Suprapubic skin (tissue), 4 donors: ENCODE measurements around the gene MGAT4C. TPM values are rescaled to one million over a fixed set of nuclear protein-coding genes. Genes with fewer than 3 reads are reported as not detected.

ENCODE experiments used
- DNase-seq, 2 donors: peaks; one replicate each; pipeline ENCODE4 v3.0.0-alpha.2; 2019; ENCODE audit warnings: low spot score in 2 of 2
- H3K27ac ChIP-seq: fragments of 200-600 bp; sonication (generic); one replicate; pipeline ENCODE4 v1.5.1; 2019
- H3K27me3 ChIP-seq: fragments of 200-600 bp; sonication (generic); one replicate; pipeline ENCODE4 v1.5.1; 2019
- H3K36me3 ChIP-seq: fragments of 200-600 bp; sonication (generic); one replicate; pipeline ENCODE4 v1.5.1; 2019
- H3K4me1 ChIP-seq: fragments of 200-600 bp; sonication (generic); one replicate; pipeline ENCODE4 v1.5.1; 2019
- H3K4me3 ChIP-seq: fragments of 200-600 bp; sonication (generic); one replicate; pipeline ENCODE4 v1.5.1; 2019; ENCODE audit warnings: mild to moderate bottlenecking
- H3K9me3 ChIP-seq: fragments of 200-600 bp; sonication (generic); one replicate; pipeline ENCODE4 v1.5.1; 2019
- CTCF ChIP-seq, 2 donors: fragments of 200-600 bp in 1 of 2; fragments of 450-650 bp in 1 of 2; sonication (generic) in 1 of 2; IDR thresholded peaks; one replicate each; pipeline ENCODE4 v1.5.1; 2016 to 2019; ENCODE audit warnings: antibody characterized with exemption in 2 of 2, mild to moderate bottlenecking in 1 of 2, moderate library complexity in 1 of 2
- EP300 ChIP-seq: sonication (generic); formaldehyde crosslinking; IDR thresholded peaks from one replicate; pipeline ENCODE4 v1.6.1; 2017; ENCODE audit warnings: antibody characterized with exemption
- POLR2A ChIP-seq, 2 donors: fragments of 450-650 bp; IDR thresholded peaks; one replicate each; pipeline ENCODE4 v1.6.1; 2017; ENCODE audit warnings: antibody characterized with exemption in 2 of 2, mild to moderate bottlenecking in 2 of 2, moderate library complexity in 2 of 2
- POLR2AphosphoS5 ChIP-seq, 3 donors: sonication (generic); formaldehyde crosslinking; IDR thresholded peaks; one replicate each; pipeline ENCODE4 v1.6.1; 2017; ENCODE audit warnings: antibody characterized with exemption in 3 of 3
- WGBS: methylation state at CpG from one replicate; pipeline ENCODE4 v1.1.5; 2018; 5-methylcytosine and 5-hydroxymethylcytosine counted together
- total RNA-seq, 4 donors: library from RNA; depleted of rRNA; stranded (reverse); fragments of >200 nt; gene quantifications; one replicate each; pipeline ENCODE4 v1.1.0, GENCODE V29; 2016

The MGAT4C gene
- total RNA-seq, 4 donors from 2014 or later: under 0.01 to 0.55 (median 0.26) TPM; not detected in 1

DNA sequence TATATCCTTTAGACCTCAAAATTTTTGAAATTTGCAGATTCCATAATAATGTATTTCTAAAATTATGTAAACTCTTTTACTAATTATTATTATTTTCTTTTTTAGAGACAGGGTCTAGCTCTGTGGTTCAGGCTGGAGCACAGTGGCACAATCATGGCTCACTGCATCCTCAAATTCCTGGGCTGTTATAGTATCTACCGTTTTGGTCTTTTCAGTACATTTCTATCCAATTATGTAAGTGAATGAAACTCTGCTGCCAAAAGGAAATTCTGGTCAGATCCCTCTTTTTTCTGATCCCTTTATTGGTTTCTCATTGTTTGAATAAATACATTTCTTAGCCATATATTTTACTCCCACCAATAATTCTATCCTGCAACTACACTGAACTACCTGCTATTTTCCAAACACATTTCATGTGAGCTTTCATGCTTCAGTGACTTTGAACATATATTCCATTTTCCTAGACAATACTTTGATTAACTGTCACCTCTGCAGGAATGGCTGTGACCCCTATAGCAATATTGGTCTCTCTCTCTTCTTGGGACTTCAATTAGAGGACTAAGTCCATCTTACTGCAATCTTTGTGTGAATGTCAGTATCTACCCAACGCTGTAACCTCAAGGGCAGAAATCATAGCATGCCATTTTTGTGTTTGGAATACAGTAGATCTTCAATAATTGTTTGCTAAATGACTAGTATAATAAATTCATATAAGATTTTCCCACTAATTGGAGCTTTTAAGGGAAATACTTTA, 198.9 kb downstream of the MGAT4C start:
- no peak for TF ChIP-seq POLR2AphosphoS5 (IDR thresholded peaks at IDR 0.05)
- TF ChIP-seq POLR2A (IDR thresholded peaks at IDR 0.05): no peak
- TF ChIP-seq CTCF (IDR thresholded peaks at IDR 0.05): no peak
- no peak for TF ChIP-seq EP300
- no peaks in the 10 kb centered on the region for H3K4me1 ChIP-seq
- no peaks in the 10 kb centered on the region for H3K36me3 ChIP-seq
- 40% methylated on average over 2 of the region's 2 CpGs for WGBS
- no peak overlapping the region for H3K27ac ChIP-seq
- H3K27me3 ChIP-seq: no peaks in the 10 kb centered on the region
- H3K4me3 ChIP-seq: no peak overlapping the region
- no peaks in the 10 kb centered on the region for H3K9me3 ChIP-seq
- no peak for DNase-seq

- no peak for DNase-seq
- WGBS: 66% methylated on average over 5 of the region's 5 CpGs
- Histone ChIP-seq H3K27ac (no peak overlapping the region), H3K9me3 (no peaks in the 10 kb centered on the region), H3K36me3 (no peaks in the 10 kb centered on the region), H3K27me3 (no peaks in the 10 kb centered on the region), H3K4me3 (no peak overlapping the region), H3K4me1 (no peaks in the 10 kb centered on the region)
- no peak for TF ChIP-seq EP300
- no peak for TF ChIP-seq CTCF (IDR thresholded peaks at IDR 0.05)
- no peak for TF ChIP-seq POLR2AphosphoS5 (IDR thresholded peaks at IDR 0.05)
- no peak for TF ChIP-seq POLR2A (IDR thresholded peaks at IDR 0.05)
These were observed 203.3 kb downstream of the MGAT4C start for GRCh38 chr12:86052921-86053320.

GRCh38 chr12:86050010-86050409, 206.2 kb downstream of the MGAT4C start:
- Histone ChIP-seq H3K4me3 (no peak overlapping the region), H3K27me3 (no peaks in the 10 kb centered on the region), H3K9me3 (no peaks in the 10 kb centered on the region), H3K4me1 (no peaks in the 10 kb centered on the region), H3K36me3 (no peaks in the 10 kb centered on the region), H3K27ac (no peak overlapping the region)
- 86% methylated on average over 3 of the region's 3 CpGs for WGBS
- no peak for TF ChIP-seq POLR2AphosphoS5 (IDR thresholded peaks at IDR 0.05)
- TF ChIP-seq EP300: no peak
- TF ChIP-seq POLR2A (IDR thresholded peaks at IDR 0.05): no peak
- no peak for TF ChIP-seq CTCF (IDR thresholded peaks at IDR 0.05)
- DNase-seq: no peak

GRCh38 chr12:86044396-86044795, 211.8 kb downstream of the MGAT4C start:
- Histone ChIP-seq H3K4me3 (no peak overlapping the region), H3K27ac (no peak overlapping the region), H3K9me3 (no peaks in the 10 kb centered on the region), H3K27me3 (no peaks in the 10 kb centered on the region), H3K36me3 (no peaks in the 10 kb centered on the region), H3K4me1 (no peaks in the 10 kb centered on the region)
- TF ChIP-seq POLR2A (IDR thresholded peaks at IDR 0.05) (no peak), POLR2AphosphoS5 (IDR thresholded peaks at IDR 0.05) (no peak), EP300 (no peak), CTCF (IDR thresholded peaks at IDR 0.05) (no peak)
- DNase-seq: no peak
- 96% methylated on average over 5 of the region's 5 CpGs for WGBS

DNA sequence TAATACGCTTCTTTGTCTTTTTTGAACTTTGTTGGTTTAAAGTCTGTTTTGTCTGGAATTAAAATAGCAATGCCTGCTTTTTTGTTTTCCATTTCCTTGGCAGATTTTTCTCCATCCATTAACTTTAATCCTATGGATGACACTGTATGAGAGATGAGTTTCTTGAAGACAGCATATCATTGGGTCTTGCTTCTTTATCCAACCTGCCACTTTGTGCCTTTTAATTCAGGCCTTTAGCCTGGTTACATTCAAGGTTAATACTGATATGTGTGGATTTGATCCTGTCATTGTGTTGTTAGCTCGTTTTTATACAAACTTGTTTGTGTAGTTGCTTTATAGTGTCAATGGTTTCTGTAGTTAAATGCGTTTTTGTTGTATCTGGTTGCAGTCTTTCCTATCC, 214.1 kb downstream of the MGAT4C start:
- WGBS: 77% methylated on average over 3 of the region's 3 CpGs

More for the DNA sequence above, 214.1 kb downstream of the MGAT4C start:
- H3K4me1 ChIP-seq: no peaks in the 10 kb centered on the region
- no peaks in the 10 kb centered on the region for H3K27me3 ChIP-seq
- H3K4me3 ChIP-seq: no peak overlapping the region
- H3K9me3 ChIP-seq: peaks cover 5% of the 10 kb centered on the region
- no peak for DNase-seq
- no peaks in the 10 kb centered on the region for H3K36me3 ChIP-seq
- no peak for TF ChIP-seq POLR2A (IDR thresholded peaks at IDR 0.05)
- no peak for TF ChIP-seq CTCF (IDR thresholded peaks at IDR 0.05)
- TF ChIP-seq POLR2AphosphoS5 (IDR thresholded peaks at IDR 0.05): no peak
- no peak overlapping the region for H3K27ac ChIP-seq
